Loucy (cell line): ENCODE data around the gene YTHDF1.

Experiments
- H2AFZ ChIP-seq: fragments of 200-600 bp; sonication (generic); 2 replicates; pipeline ENCODE4 v1.6.0; 2016; ENCODE audit warnings: antibody characterized with exemption, mild to moderate bottlenecking, low read length, moderate library complexity
- H3F3A ChIP-seq: fragments of 200-600 bp; 2 replicates; pipeline ENCODE4 v1.6.0; 2016; ENCODE audit warnings: antibody characterized with exemption, low read depth, mild to moderate bottlenecking
- H3K27me3 ChIP-seq: fragments of 200-600 bp; sonication (generic); 2 replicates; pipeline ENCODE4 v1.6.1; 2014; ENCODE audit warnings: low read length, mild to moderate bottlenecking; ENCODE audit not compliant: insufficient read depth, poor library complexity, severe bottlenecking
- H3K36me3 ChIP-seq: fragments of 200-600 bp; sonication (generic); 2 replicates; pipeline ENCODE4 v1.6.1; 2016; ENCODE audit warnings: low read length; ENCODE audit not compliant: insufficient read depth
- H3K4me1 ChIP-seq: fragments of 200-600 bp; sonication (generic); 2 replicates; pipeline ENCODE4 v1.5.1; 2014; ENCODE audit warnings: low read length, mild to moderate bottlenecking; ENCODE audit not compliant: insufficient read depth, poor library complexity, severe bottlenecking
- H3K4me2 ChIP-seq: fragments of 200-600 bp; sonication (generic); 2 replicates; pipeline ENCODE4 v1.6.0; 2014; ENCODE audit warnings: antibody characterized with exemption, low read length, low read depth, mild to moderate bottlenecking; ENCODE audit not compliant: poor library complexity, severe bottlenecking
- H3K4me3 ChIP-seq: fragments of 200-600 bp; sonication (generic); 2 replicates; pipeline ENCODE4 v1.5.1; 2014; ENCODE audit warnings: low read length, mild to moderate bottlenecking, mixed read lengths; ENCODE audit not compliant: poor library complexity, severe bottlenecking
- H3K79me2 ChIP-seq: fragments of 200-600 bp; sonication (generic); 2 replicates; pipeline ENCODE4 v1.6.1; 2014; ENCODE audit warnings: low read length; ENCODE audit not compliant: insufficient read depth
- H3K9ac ChIP-seq: fragments of 200-600 bp; sonication (generic); 2 replicates; pipeline ENCODE4 v1.6.0; 2014; ENCODE audit warnings: mild to moderate bottlenecking, low read depth, low read length, moderate library complexity; ENCODE audit not compliant: poor library complexity, severe bottlenecking
- H3K9me2 ChIP-seq: fragments of 200-600 bp; sonication (generic); replicated peaks from 2 replicates; pipeline ENCODE4 v1.6.1; 2016; ENCODE audit warnings: low read depth, low read length, mixed read lengths
- H3K9me3 ChIP-seq: fragments of 200-600 bp; sonication (generic); 2 replicates; pipeline ENCODE4 v1.6.1; 2014; ENCODE audit warnings: mild to moderate bottlenecking, antibody characterized with exemption, low read length, low read depth; ENCODE audit not compliant: insufficient read depth
- H4K20me1 ChIP-seq: fragments of 200-600 bp; sonication (generic); 2 replicates; pipeline ENCODE4 v1.6.0; 2014; ENCODE audit warnings: antibody characterized with exemption, low read length, mild to moderate bottlenecking; ENCODE audit not compliant: insufficient read depth, poor library complexity, severe bottlenecking
- CTCF ChIP-seq: fragments of 200-600 bp; sonication (generic); conservative IDR thresholded peaks from 2 replicates; pipeline ENCODE4 v1.5.1; 2014; ENCODE audit warnings: mild to moderate bottlenecking, antibody characterized with exemption, low read length
- EZH2phosphoT487 ChIP-seq: fragments of 200-600 bp; IDR thresholded peaks from 2 replicates; pipeline ENCODE4 v1.6.1; 2018; ENCODE audit warnings: antibody characterized with exemption, mild to moderate bottlenecking, moderate library complexity, borderline replicate concordance

The YTHDF1 gene

GRCh38 chr20:63262836-63263235, 46.9 kb upstream of the YTHDF1 start:
- Histone ChIP-seq H3K4me3 (no peak overlapping the region), H3K9ac (no peak overlapping the region), H2AFZ (no peak overlapping the region), H3K79me2 (no peaks in the 10 kb centered on the region), H3K27me3 (no peaks in the 10 kb centered on the region), H3K4me1 (peaks cover 4% of the 10 kb centered on the region), H3K9me3 (no peaks in the 10 kb centered on the region), H3F3A (no peaks in the 10 kb centered on the region), H3K36me3 (no peaks in the 10 kb centered on the region), H4K20me1 (no peaks in the 10 kb centered on the region), H3K4me2 (no peak overlapping the region), H3K9me2 (no peaks in the 10 kb centered on the region)
- no peak for TF ChIP-seq EZH2phosphoT487
- no peak for TF ChIP-seq CTCF

- Histone ChIP-seq H3F3A (no peaks in the 10 kb centered on the region), H3K9me2 (no peaks in the 10 kb centered on the region), H3K4me1 (peaks cover 4% of the 10 kb centered on the region), H3K79me2 (no peaks in the 10 kb centered on the region), H2AFZ (no peak overlapping the region), H4K20me1 (no peaks in the 10 kb centered on the region), H3K9ac (no peak overlapping the region), H3K36me3 (no peaks in the 10 kb centered on the region), H3K9me3 (no peaks in the 10 kb centered on the region), H3K4me2 (no peak overlapping the region), H3K27me3 (no peaks in the 10 kb centered on the region), H3K4me3 (no peak overlapping the region)
- TF ChIP-seq EZH2phosphoT487 (no peak), CTCF (no peak)
Observed at GRCh38 chr20:63261795-63262528, 46.0 kb upstream of the YTHDF1 start.

- no peaks in the 10 kb centered on the region for H3F3A ChIP-seq
- no peak overlapping the region for H3K9ac ChIP-seq
- H3K9me2 ChIP-seq, result no peaks in the 10 kb centered on the region
- no peaks in the 10 kb centered on the region for H3K79me2 ChIP-seq
- H2AFZ ChIP-seq, result no peak overlapping the region
- H3K27me3 ChIP-seq, result no peaks in the 10 kb centered on the region
- H3K36me3 ChIP-seq, result no peaks in the 10 kb centered on the region
- no peaks in the 10 kb centered on the region for H4K20me1 ChIP-seq
- peaks cover 4% of the 10 kb centered on the region for H3K4me1 ChIP-seq
- no peaks in the 10 kb centered on the region for H3K9me3 ChIP-seq
- TF ChIP-seq EZH2phosphoT487 (no peak), CTCF (no peak)
- no peak overlapping the region for H3K4me2 ChIP-seq
- no peak overlapping the region for H3K4me3 ChIP-seq
Observed at GRCh38 chr20:63261060-63261794, 45.3 kb upstream of the YTHDF1 start.
